SK-N-SH treated with all-trans-retinoic acid at 6 μM for 48 hours (cell line): ENCODE measurements around the gene NRXN3.
A peak's percentile ranks its signal among the peaks of the same experiment; 100 is the strongest.

Experiments used
- ATAC-seq: fragments of 200-7000 bp; cut with Tn5 transposase; 3 replicates; pipeline ENCODE4 v1.9.1; 2020; ENCODE audit warnings: mild to moderate bottlenecking, moderate library complexity
- ARNTL ChIP-seq: fragments of 450-650 bp; formaldehyde crosslinking; IDR thresholded peaks from 2 replicates; pipeline ENCODE4 v1.5.0; 2020; ENCODE audit warnings: low read depth, mild to moderate bottlenecking, moderate library complexity, borderline replicate concordance
- BACH2 ChIP-seq: fragments of 250-450 bp; sonication (Bioruptor Pico); IDR thresholded peaks from 2 replicates; pipeline ENCODE4 v1.9.0; 2021; ENCODE audit warnings: mild to moderate bottlenecking, borderline replicate concordance
- CSDC2 ChIP-seq: fragments of 250-450 bp; sonication (Bioruptor Pico); IDR thresholded peaks from 2 replicates; pipeline ENCODE4 v1.5.0; 2020; ENCODE audit warnings: mild to moderate bottlenecking, moderate library complexity
- ESRRG ChIP-seq: fragments of 250-450 bp; sonication (Bioruptor Pico); IDR thresholded peaks from 2 replicates; pipeline ENCODE4 v1.6.1; 2021; ENCODE audit warnings: mild to moderate bottlenecking
- GLIS3 ChIP-seq: fragments of 250-450 bp; sonication (Bioruptor Pico); IDR thresholded peaks from 2 replicates; pipeline ENCODE4 v1.5.0; 2020; ENCODE audit warnings: mild to moderate bottlenecking, moderate library complexity
- ISL1 ChIP-seq: fragments of 250-450 bp; sonication (Bioruptor Pico); IDR thresholded peaks from 2 replicates; pipeline ENCODE4 v2.1.2; 2022; ENCODE audit warnings: mild to moderate bottlenecking, moderate library complexity
- OSR1 ChIP-seq: fragments of 250-450 bp; sonication (Bioruptor Pico); IDR thresholded peaks from 2 replicates; pipeline ENCODE4 v1.8.0; 2022; ENCODE audit warnings: moderate library complexity, mild to moderate bottlenecking, inconsistent platforms
- PPARA ChIP-seq: fragments of 250-450 bp; sonication (Bioruptor Pico); IDR thresholded peaks from 2 replicates; pipeline ENCODE4 v1.5.0; 2020; ENCODE audit warnings: mild to moderate bottlenecking, borderline replicate concordance
- RARB ChIP-seq: fragments of 250-450 bp; sonication (Bioruptor Pico); IDR thresholded peaks from 2 replicates; pipeline ENCODE4 v1.8.0; 2021; ENCODE audit warnings: mild to moderate bottlenecking, moderate library complexity
- SNAI2 ChIP-seq: fragments of 250-450 bp; sonication (Bioruptor Pico); IDR thresholded peaks from 2 replicates; pipeline ENCODE4 v1.5.0; 2020; ENCODE audit warnings: mild to moderate bottlenecking, moderate library complexity
- TCF4 ChIP-seq: fragments of 250-450 bp; sonication (Bioruptor Pico); IDR thresholded peaks from 2 replicates; pipeline ENCODE4 v1.8.0; 2021; ENCODE audit warnings: mild to moderate bottlenecking, moderate library complexity, borderline replicate concordance
- TOX ChIP-seq: fragments of 250-450 bp; sonication (Bioruptor Pico); IDR thresholded peaks from 2 replicates; pipeline ENCODE4 v1.8.0; 2021; ENCODE audit warnings: mild to moderate bottlenecking, moderate library complexity, borderline replicate concordance
- ZC3H10 ChIP-seq: fragments of 250-450 bp; sonication (Bioruptor Pico); IDR thresholded peaks from 2 replicates; pipeline ENCODE4 v1.5.1; 2021; ENCODE audit warnings: mild to moderate bottlenecking, moderate library complexity
- ZFP3 ChIP-seq: fragments of 250-450 bp; sonication (Bioruptor Pico); IDR thresholded peaks from 2 replicates; pipeline ENCODE4 v1.5.0; 2020; ENCODE audit warnings: mild to moderate bottlenecking, moderate library complexity
- ZNF565 ChIP-seq: fragments of 450-650 bp; formaldehyde crosslinking; conservative IDR thresholded peaks from 2 replicates; pipeline ENCODE4 v1.5.0; 2020; ENCODE audit warnings: low read depth, mild to moderate bottlenecking, moderate library complexity
- ZNF70 ChIP-seq: fragments of 450-650 bp; formaldehyde crosslinking; IDR thresholded peaks from 2 replicates; pipeline ENCODE4 v1.5.0; 2020; ENCODE audit warnings: mild to moderate bottlenecking, moderate library complexity
- ZNF8 ChIP-seq: fragments of 450-650 bp; formaldehyde crosslinking; IDR thresholded peaks from 2 replicates; pipeline ENCODE4 v1.5.0; 2020; ENCODE audit warnings: mild to moderate bottlenecking, moderate library complexity
- TF ChIP-seq, protein P1 (sequence below): fragments of 250-450 bp; sonication (Bioruptor Pico); IDR thresholded peaks from 2 replicates; pipeline ENCODE4 v1.8.0; 2020; ENCODE audit warnings: mild to moderate bottlenecking, moderate library complexity, borderline replicate concordance
- TF ChIP-seq, protein P2 (sequence below): fragments of 250-450 bp; sonication (Bioruptor Pico); IDR thresholded peaks from 2 replicates; pipeline ENCODE4 v1.5.1; 2020; ENCODE audit warnings: low read depth, mild to moderate bottlenecking, moderate library complexity
- TF ChIP-seq, protein P3 (sequence below): fragments of 250-450 bp; sonication (Bioruptor Pico); IDR thresholded peaks from 2 replicates; pipeline ENCODE4 v1.8.0; 2021; ENCODE audit warnings: low read depth, mild to moderate bottlenecking, moderate library complexity, borderline replicate concordance
- TF ChIP-seq, protein P4 (sequence below): fragments of 250-450 bp; sonication (Bioruptor Pico); IDR thresholded peaks from 2 replicates; pipeline ENCODE4 v1.5.1; 2021; ENCODE audit warnings: mild to moderate bottlenecking, moderate library complexity

The NRXN3 gene

DNA sequence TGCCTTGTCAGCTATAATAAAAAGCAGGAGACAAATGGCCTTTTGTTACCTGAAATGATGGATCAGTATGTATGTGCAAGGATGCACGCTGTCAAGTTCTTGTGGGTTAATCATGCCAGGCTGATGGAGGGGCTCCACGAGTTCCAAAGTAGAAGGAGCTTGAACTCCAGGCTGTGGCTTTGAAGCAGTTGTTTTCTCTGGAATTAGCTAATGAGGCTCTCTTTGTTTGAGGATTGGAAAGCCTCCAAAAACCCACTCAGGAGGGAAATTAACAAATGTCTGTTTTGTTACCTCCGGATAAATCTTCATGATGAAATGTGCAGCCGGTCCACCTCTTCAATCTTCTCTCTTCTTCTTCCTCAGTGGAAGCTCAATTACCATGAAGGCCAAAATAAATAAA, 1435.7 kb downstream of the NRXN3 start:
- TF ChIP-seq ISL1 (CRISPR knock-in tag) (peak; percentile 53), SNAI2 (no peak), TCF4 (CRISPR knock-in tag) (no peak)
- ATAC-seq: no peak

DNA sequence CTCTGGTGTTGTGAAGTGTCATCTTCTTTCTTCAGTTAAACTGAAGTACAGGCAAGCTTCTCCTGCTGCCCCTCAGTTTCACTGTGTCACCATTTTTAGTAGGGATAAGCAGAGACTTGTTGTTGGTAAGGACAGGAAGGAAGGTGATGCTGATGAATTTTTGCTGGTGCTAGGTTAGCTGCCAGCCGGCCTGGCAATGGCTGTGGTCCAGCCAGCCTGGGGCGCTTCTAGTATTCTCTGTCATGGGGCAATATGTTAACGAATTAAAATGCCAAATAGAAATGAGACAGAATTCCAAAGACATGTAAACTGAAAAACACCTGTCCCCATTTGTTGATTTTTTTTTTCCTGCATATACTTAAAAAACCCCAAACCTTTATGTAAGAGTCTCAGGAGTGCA, 1438.3 kb downstream of the NRXN3 start:
- ATAC-seq: no peak
- no peak for TF ChIP-seq ZFP3
- TF ChIP-seq OSR1 (CRISPR knock-in tag): no peak
- TF ChIP-seq, protein P1, sequence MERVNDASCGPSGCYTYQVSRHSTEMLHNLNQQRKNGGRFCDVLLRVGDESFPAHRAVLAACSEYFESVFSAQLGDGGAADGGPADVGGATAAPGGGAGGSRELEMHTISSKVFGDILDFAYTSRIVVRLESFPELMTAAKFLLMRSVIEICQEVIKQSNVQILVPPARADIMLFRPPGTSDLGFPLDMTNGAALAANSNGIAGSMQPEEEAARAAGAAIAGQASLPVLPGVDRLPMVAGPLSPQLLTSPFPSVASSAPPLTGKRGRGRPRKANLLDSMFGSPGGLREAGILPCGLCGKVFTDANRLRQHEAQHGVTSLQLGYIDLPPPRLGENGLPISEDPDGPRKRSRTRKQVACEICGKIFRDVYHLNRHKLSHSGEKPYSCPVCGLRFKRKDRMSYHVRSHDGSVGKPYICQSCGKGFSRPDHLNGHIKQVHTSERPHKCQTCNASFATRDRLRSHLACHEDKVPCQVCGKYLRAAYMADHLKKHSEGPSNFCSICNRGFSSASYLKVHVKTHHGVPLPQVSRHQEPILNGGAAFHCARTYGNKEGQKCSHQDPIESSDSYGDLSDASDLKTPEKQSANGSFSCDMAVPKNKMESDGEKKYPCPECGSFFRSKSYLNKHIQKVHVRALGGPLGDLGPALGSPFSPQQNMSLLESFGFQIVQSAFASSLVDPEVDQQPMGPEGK (CRISPR knock-in tag): no peak
- TF ChIP-seq, protein P2, sequence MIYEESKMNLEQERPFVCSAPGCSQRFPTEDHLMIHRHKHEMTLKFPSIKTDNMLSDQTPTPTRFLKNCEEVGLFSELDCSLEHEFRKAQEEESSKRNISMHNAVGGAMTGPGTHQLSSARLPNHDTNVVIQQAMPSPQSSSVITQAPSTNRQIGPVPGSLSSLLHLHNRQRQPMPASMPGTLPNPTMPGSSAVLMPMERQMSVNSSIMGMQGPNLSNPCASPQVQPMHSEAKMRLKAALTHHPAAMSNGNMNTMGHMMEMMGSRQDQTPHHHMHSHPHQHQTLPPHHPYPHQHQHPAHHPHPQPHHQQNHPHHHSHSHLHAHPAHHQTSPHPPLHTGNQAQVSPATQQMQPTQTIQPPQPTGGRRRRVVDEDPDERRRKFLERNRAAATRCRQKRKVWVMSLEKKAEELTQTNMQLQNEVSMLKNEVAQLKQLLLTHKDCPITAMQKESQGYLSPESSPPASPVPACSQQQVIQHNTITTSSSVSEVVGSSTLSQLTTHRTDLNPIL (CRISPR knock-in tag): no peak
- TF ChIP-seq, protein P3, sequence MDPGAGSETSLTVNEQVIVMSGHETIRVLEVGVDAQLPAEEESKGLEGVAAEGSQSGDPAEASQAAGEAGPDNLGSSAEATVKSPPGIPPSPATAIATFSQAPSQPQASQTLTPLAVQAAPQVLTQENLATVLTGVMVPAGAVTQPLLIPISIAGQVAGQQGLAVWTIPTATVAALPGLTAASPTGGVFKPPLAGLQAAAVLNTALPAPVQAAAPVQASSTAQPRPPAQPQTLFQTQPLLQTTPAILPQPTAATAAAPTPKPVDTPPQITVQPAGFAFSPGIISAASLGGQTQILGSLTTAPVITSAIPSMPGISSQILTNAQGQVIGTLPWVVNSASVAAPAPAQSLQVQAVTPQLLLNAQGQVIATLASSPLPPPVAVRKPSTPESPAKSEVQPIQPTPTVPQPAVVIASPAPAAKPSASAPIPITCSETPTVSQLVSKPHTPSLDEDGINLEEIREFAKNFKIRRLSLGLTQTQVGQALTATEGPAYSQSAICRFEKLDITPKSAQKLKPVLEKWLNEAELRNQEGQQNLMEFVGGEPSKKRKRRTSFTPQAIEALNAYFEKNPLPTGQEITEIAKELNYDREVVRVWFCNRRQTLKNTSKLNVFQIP (CRISPR knock-in tag): no peak
- no peak for TF ChIP-seq CSDC2 (CRISPR knock-in tag)
- TF ChIP-seq ZNF8 (CRISPR knock-in tag): no peak
- TF ChIP-seq ARNTL (CRISPR knock-in tag): no peak
- no peak for TF ChIP-seq ISL1 (CRISPR knock-in tag)
- TF ChIP-seq, protein P4, sequence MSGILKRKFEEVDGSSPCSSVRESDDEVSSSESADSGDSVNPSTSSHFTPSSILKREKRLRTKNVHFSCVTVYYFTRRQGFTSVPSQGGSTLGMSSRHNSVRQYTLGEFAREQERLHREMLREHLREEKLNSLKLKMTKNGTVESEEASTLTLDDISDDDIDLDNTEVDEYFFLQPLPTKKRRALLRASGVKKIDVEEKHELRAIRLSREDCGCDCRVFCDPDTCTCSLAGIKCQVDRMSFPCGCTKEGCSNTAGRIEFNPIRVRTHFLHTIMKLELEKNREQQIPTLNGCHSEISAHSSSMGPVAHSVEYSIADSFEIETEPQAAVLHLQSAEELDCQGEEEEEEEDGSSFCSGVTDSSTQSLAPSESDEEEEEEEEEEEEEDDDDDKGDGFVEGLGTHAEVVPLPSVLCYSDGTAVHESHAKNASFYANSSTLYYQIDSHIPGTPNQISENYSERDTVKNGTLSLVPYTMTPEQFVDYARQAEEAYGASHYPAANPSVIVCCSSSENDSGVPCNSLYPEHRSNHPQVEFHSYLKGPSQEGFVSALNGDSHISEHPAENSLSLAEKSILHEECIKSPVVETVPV: no peak
- no peak for TF ChIP-seq ZNF565 (CRISPR knock-in tag)
- no peak for TF ChIP-seq RARB (CRISPR knock-in tag)
- TF ChIP-seq PPARA (CRISPR knock-in tag): no peak
- no peak for TF ChIP-seq BACH2 (CRISPR knock-in tag)
- no peak for TF ChIP-seq GLIS3
- no peak for TF ChIP-seq TCF4 (CRISPR knock-in tag)
- no peak for TF ChIP-seq ESRRG (CRISPR knock-in tag)
- no peak for TF ChIP-seq ZNF70 (CRISPR knock-in tag)
- TF ChIP-seq TOX (CRISPR knock-in tag): no peak
- TF ChIP-seq ZC3H10 (CRISPR knock-in tag): no peak

DNA sequence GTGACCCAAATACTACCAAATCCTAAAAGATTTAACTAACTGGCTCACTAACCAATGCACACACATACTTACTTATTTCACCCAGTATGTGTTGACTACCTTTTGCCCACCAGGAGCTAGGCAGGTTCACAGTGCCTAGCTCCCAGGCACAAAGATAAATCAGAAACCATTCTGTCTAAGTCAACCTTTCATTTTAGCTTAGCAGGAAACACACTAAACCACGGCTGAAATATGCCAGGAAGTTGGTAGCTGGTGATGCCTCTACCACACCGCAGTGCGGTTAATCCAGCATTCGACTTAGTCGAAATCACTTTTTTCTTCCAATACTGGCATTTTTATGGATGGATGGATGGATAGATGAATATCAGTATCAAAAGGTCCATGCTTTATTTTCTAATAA, 1443.5 kb downstream of the NRXN3 start:
- no peak for TF ChIP-seq ARNTL (CRISPR knock-in tag)
- TF ChIP-seq, all 23 proteins: peak for 0
- no peak for ATAC-seq

DNA sequence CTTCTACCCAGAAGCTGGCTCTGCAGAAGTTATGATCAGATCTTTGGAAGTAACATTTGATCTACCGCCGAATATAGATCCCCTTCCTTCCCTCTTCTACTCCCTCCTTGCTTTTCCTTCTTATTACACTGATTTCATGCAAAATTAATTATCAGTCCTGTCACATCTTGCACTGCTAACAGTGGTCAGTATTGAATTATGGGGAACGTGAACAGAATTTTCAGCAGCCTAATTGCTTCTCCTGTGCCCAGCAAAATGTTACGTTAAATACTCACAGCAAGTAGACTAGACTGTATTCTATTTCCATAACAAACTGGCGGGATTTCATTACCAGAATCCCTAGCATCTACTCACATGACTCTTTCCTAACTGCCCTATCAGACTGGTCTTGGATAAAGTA, 1444.3 kb downstream of the NRXN3 start:
- no peak for ATAC-seq
- TF ChIP-seq, protein P3 (CRISPR knock-in tag): no peak
- TF ChIP-seq ZFP3: no peak
